ENCODE results near the gene GHSR. TPM values are rescaled to one million over a fixed set of nuclear protein-coding genes. Genes with fewer than 3 reads are reported as not detected.

The GHSR gene, protein sequence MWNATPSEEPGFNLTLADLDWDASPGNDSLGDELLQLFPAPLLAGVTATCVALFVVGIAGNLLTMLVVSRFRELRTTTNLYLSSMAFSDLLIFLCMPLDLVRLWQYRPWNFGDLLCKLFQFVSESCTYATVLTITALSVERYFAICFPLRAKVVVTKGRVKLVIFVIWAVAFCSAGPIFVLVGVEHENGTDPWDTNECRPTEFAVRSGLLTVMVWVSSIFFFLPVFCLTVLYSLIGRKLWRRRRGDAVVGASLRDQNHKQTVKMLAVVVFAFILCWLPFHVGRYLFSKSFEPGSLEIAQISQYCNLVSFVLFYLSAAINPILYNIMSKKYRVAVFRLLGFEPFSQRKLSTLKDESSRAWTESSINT
- not detected in 2 replicates for total RNA-seq (ENCODE audit: low replicate concordance)

DNA sequence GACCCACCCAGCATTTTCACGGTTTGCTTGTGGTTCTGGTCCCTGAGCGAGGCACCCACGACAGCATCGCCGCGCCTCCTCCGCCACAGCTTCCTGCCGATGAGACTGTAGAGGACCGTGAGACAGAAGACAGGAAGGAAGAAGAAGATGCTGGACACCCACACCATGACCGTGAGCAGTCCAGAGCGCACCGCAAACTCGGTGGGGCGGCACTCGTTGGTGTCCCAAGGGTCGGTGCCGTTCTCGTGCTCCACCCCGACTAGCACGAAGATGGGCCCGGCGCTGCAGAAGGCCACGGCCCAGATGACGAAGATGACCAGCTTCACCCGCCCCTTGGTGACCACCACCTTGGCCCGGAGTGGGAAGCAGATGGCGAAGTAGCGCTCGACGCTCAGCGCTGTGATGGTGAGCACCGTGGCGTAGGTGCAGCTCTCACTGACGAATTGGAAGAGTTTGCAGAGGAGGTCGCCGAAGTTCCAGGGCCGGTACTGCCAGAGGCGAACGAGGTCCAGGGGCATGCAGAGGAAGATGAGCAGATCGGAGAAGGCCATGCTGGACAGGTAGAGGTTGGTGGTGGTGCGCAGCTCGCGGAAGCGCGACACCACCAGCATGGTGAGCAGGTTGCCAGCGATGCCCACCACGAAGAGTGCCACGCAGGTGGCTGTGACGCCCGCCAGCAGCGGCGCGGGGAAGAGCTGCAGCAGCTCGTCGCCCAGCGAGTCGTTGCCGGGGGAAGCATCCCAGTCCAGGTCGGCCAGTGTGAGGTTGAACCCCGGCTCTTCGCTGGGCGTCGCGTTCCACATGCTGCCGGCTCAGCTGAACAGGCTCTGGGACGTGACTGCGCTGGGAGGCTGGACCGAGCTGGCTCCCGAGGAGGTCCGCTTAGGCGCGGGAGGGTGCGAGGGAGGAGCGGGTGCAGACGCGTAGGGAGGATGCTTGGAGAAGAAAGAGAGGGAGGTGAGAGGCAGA is at the start of gene GHSR:
Gene GHSR (minus strand): TSS at position 846 of the 969 bp plus-strand sequence. CDS start 43 bp downstream, at position 803.

Other genes starting within 250 kb of the GHSR start
- 1.4 and 6.3 TPM in 2 replicates for gene TNFSF10, start 75.0 kb upstream of the GHSR start, total RNA-seq (ENCODE audit: low replicate concordance)